Colon (tissue), 2 donors: Measurements from ENCODE around the gene TNIP1.

Source experiments
- FAIRE-seq: peaks from 2 replicates; lab custom pipeline; 2012; peaks lifted over from hg19 to GRCh38; lab: Jason Lieb, UNC
- donor health status: control.
- donor health status: control.

Gene TNIP1

DNA sequence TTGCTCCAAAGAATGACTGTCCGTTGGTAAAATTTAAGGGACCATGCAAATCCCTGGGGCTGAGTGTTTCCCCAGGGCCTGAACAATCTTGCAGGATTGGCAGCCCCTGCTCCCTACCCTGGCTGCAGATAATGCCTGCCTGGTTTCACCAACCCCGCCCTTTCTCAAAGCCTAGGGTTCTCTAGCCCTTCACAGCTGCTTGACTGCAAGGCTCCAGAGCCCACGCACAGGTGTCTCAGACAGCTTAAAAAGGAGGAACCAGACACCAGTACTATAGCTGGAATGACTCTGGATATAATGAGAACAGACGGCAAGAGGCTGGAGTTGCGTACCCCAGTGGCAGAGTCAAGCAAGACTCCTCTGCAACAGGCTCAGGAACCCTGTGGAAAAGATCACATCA is 25.2 kb upstream of the TNIP1 start:
- FAIRE-seq = no peak

DNA sequence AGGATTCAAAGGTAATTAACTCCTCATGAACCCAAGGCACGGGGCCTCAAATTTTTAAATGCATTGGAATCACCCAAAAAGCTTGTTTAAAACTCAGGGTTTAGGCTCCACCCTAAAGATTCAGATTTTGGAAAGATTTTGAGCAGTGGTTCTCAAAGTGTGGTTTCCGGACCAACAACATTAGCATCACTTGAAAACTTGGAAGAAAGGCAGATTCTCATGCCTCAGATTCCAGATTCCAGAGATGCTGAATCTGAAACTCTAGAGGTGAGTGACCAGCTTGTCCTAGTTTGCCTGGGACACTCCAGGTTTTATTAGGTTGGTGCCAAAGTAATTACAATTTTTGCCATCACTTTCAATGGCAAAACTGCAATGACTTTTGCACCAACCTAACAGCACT is 24.7 kb upstream of the TNIP1 start:
- FAIRE-seq = no peak

DNA sequence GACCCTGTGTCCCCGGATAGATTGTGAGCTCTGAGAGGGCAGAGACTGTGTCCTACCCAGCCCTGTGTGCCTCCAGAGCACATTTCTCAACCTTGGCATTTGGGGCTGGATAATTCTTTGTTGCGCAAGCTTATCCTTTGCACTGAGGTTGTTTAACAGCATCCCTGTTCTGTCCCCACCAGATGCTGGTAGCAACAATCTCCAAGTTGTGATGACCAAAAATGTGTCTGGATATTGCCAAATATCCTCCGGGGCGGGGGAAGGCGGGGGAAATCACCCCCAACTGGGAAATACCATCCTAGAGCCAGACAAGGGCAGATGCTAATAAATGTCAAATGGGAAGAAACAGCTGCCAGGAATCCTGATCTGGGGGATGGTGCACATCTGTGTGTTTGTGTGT is 24.0 kb upstream of the TNIP1 start:
- no peak for FAIRE-seq

DNA sequence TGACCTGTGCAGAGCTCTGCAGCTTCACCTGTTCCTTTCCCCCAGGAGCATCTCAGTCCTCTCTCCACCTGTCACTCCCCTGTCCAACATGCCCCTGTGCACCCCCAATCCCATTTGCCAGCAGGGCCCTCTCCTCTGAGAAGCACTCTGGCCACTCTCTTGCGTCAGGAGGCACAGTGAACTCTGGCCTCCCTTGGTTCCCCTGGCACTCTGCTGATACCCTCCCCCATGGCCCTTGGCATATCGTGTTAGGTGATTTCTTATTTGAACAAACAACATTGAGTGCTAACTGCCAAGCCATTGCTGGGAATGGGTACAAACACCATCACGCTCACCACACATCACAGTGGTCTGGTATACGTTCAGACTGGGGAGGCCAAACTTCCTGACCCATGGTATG is 20.9 kb upstream of the TNIP1 start:
- FAIRE-seq = no peak

DNA sequence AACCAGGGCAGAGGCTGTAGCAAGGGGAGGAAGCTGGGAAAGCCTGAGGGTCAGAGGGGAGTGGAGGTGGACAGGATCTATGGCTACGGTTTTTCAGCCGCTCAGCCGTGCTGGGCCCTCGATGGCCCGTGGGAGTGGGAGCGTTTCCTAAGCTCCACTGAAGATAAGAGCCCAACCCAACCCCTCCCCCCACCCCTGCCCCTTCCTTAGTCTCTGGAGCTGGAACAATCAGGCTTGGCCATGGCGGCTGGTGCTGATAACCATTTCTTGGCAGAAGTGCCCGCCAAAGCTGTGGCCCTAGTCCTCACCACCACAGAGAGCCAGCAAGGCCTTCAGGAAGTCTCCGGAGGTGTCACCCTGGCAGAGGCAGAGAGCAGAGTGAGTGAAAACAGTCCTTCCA is 20.3 kb upstream of the TNIP1 start:
- FAIRE-seq = no peak

DNA sequence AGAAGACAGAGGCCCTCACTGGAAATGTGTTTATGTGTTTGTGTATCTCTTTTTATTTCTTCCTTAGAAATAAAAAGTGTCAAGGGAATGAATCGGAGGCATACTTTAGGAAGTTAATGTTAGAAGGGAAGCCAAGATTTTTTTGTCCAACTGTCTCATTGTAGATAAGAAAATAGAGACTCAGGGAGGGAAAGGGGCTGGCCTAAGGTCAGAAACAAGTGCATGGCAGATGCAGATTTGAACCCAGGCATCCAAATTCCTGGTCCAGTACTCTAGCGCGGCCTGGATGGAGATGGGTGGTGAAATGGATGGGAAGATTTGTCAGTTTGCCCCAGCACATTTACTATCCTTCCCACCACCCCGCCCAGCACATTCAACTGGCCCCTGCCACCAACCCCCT is 19.8 kb upstream of the TNIP1 start:
- no peak for FAIRE-seq

DNA sequence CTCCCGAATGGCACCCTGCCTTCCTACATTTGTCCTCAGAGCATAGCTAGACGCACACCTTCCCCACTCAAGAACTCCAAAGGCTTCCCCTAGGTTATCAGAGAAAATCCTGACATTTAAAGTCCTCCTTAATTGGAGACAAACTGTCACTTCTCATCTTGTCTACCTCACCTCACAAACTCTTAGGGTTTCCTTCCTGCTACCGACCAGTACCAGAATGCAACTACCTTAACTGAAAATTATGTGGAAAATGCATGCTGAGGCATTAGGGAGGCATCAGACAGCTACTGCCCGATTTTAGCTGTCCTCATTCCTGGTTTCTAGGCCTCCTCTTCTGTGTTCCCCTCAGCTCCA is 17.9 kb upstream of the TNIP1 start:
- FAIRE-seq = no peak

DNA sequence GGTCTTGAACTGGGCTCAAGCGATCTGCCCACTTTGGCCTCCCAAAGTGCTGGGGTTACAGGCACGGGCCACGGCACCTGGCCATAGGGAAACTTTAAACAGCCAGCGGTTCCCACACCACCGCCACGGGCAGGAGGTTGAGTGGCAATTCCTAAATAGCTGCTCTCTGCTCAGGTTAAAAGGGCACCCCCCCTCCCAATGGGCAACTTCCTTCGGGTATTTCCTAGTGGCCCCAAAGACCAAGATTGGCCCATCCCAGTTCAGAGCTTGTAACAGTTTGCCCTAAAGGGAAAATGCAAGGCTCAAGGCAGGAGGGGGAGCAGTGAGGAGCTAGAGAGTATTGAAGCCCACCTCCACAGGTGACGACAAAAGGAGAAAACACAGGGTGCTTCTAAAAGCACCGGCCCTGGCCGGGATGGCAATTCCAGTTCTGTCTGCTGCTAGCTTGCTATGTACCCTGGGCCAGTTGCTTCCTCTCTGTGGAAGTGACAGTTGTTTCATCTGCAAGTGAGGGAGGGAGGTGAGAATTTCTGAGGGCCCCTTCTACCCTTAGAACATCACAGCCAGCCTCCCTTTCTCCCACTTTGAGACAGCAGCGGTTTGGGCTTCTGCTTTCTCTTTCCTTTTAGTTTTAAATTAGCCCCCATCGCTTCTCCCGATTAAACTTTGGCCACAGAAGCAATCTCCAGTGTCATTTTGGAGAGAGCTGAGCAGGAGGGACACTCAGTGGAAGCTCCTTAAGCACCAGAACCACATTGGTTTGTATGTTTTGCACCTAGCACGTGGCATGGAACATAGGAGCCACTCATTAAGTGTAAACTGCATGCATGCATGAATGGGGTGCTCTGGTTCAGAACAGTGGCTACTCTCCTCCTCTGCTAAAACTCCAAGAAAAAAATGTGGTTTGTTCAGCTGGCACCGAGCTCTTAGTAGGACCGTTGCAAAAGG is 17.3 kb upstream of the TNIP1 start:
- FAIRE-seq = no peak

DNA sequence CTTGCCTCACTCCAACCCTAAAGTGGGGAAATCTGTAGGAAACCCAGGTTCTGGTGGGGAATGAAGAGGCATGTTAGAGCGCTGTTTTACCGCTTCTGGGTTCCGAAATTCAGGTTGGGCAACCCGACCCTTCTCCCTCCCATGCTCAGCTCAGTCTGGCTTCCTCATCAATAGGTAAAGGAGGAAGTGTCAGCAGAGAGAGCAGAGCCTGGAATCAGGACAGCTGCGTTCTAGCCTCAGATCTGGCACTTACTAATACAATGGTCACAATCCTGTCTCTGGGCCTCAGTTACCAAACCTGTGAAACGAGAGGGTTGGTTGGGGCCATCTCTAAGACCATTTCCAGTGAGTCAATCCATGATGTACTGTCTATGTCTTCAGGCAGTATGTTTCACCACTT is 16.2 kb upstream of the TNIP1 start:
- FAIRE-seq = no peak

DNA sequence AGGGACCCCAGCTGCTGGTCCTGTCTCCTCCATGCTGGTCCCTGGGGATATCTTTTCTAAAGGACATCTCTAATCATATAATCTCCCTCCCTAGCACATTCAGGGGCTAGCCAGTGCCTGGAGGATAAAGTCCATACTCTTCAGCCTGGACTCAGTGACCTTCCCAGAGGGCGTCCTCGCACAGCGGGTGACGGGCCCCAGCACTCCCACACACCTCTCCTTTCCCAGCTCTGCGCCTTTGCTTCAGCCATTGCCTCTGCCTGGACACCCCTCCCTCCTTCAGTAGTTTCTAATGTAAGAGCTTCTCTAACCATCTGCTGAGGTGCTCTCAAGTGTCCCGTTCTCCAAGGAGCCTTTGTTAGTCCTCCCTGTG is 15.2 kb upstream of the TNIP1 start:
- FAIRE-seq = no peak

DNA sequence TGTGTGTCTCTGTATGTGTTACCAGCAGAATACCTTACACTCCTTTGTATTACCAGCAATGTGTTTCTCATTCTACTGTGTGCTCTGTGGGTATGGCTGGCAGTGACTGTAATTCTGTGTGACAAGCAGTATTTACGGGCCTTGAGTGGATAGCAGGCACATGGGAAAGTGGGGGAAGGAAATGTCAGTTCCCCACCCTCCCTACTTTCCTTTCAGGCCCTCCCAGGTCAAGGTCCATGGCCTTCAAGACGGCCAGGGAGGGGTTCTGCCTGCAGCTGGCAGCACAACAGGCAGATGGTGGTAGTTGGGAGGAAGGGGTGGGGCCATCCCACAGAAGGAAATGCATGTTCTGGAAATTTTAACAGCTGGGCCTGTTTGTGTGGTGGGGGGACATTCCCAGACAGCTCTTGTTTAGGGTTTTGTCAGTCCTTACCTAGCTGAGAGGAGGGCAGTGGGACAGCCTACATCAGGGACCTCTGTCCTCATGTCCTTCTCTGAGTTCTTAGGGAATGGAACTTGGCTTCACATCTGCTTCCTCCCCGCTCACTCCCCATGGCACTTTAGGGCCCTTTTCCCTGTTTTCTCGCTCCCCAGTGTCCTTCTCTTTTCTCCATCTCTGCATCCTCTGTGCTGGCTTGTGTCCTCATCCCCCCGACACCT is 14.6 kb upstream of the TNIP1 start:
- FAIRE-seq = no peak

DNA sequence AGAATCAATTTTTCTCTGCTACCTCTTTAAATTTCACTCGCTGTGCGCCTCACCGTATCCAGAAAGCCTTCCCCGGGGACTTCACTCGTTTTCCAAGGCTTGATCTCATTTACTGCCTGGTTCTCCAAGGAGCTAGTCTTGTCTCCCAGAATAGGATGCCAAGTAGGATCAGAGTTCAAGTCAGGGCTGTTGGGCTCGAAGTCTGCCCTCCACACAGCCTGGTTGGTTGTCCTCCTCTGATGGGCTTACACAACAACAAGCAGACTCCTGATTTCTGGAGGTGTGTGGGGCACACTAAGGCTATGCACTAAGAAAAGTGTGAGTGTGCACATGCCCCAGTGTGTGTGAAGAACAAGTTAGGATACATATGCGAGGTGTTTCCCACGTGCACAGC is 14.0 kb upstream of the TNIP1 start:
- no peak for FAIRE-seq

DNA sequence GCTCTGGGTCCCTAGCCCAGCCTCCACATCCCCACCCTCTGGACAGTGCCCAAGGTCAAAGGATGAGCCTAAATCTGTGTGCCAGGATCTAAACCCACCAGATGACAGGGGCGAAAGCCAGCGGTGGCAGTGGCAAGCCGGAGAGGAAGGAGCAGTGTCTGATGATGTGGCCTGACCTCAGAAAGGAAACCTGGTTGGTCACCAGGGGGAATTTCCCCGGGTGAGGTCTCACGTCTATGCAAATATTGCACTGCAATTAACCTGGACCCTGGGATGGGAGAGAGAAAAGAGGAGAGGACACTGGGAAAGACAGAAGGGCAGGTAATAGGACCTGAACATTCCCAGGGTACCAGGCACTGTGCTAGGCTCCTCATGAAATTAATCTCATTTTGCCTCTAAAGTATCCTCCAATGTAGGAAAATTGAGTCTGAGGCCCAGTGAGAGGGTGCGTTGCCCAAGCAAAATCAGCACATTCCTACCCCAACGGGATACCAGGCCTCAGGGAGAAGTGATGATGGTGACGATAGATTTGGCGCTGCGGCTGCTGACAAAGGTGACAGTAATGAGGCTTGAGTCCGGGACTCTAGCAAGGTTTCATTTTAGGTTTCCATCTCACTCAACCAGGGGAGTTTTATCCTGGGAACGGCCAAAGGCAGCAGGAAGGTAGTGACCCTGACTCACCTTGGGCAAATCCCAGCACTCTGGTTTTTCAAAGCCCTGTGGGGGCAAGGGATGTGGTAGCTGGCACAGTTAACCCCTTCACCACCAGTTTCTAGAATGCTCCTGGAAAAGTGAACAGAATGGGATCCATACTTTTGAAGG is 13.4 kb upstream of the TNIP1 start:
- no peak for FAIRE-seq

DNA sequence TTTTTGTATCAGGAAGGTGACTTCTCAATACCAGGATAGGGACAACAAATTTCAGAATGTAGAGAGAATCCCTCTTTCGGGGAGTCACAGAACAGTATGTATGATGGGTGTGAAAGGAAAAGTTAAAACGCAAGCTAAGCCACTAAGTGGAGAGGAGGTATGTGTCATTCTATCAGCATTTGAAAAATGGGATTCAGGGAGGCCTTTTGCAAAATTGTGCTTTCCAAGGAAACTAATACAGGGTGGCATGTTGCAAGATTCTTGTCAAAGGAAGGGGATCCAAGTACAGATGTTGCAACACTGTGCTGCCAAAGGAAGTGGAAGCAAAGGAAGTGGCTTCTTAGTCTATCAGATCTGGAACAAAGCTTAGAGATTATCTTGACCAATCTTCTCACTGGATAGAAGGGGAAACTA is 12.6 kb upstream of the TNIP1 start:
- FAIRE-seq = no peak

DNA sequence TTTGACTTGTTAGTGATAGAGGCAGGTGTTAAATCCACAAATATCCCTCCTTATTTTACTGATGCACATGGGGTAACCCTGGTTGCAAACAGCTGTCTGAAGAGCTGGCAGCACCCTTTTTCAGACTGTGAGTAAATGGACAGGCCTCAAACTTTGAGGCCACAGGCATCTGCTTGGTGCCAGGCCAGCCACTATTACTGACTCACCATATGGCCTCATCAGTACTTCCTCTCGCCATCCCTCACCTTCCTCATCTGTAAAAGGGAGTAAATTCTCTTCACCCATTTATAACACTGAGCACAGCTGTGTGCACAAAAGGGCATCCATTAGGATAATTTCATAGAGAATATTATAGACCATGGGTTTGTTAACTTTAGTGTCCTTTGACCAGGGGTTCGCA is 11.9 kb upstream of the TNIP1 start:
- FAIRE-seq = no peak

DNA sequence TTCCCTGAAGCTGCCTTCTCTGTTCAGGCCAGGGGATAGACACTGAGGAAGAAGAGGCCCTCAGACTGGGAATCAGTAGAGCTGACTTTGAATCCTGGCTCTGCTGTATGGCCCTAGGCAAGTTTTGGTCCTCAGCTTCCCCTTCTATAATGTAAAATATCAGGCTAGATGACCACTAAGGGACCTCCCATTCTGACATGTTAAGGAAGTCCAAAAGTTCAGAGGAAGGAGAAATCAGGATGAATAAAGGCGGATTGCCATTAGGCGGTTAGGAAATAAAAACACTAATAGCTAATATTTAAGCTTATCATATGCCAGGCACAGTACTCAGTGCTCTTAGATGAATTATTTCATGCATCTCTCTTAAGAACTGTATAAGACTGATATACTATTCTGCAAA is 8.9 kb upstream of the TNIP1 start:
- no peak for FAIRE-seq

DNA sequence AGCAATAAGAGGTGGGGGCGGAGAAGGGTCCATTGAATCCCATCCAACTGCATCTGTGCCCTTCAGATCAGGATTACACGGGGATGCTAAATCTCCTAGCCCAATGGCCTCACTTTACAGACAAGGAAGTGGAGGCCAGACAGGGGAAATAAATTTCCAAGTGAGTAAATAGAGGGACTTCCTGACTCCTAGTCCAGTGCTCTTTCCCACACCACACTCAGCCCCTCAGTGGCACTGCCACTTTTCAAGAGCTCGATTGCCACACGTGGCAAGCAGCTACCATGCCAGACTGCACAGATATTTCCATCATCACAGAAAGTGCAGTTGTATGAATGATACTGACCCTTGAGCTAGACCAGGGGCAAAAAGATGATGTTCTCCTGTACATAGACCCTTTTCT is 8.2 kb upstream of the TNIP1 start:
- no peak for FAIRE-seq

DNA sequence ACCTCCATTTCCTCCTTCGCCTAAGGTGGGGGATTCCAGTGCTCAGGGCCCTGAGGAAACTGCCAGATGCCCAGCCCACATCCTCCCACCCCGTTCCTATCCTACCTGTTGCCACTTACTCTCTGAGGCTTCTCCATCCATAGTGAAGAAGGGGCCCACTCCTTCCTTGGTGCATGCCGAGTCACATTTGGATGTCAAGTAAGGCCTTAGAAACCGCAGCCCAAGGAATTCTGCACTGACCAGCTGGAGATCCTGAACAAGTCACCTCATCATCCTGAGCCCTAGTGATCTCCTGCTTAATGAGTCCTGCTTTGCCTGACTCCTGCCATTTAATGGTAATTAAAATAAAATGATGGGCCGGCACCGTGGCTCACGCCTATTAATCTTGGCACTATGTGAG is 6.7 kb upstream of the TNIP1 start:
- no peak for FAIRE-seq

DNA sequence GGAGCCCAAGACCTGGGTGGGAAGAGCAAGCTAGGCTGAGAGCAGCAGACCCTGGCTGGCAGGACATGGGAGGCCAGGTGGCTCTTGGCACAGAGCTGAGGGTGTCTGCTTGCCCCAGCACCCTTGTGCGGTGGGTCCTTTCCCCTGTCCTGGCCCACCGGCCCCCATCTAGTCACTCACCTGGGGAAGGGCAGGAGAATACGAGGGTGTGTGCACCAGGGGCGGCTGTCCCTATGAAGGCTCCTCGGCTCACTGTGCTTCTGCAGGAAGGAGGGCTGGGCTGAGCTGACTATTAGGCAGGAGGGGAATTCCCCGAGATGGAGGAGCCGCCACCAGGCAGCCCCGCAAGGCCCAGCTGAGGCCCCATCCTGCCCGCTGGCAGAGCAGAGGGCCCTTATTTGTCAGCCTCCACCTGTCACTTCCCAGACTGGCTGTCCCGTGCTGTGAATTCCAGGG is 6.1 kb upstream of the TNIP1 start:
- FAIRE-seq = no peak

DNA sequence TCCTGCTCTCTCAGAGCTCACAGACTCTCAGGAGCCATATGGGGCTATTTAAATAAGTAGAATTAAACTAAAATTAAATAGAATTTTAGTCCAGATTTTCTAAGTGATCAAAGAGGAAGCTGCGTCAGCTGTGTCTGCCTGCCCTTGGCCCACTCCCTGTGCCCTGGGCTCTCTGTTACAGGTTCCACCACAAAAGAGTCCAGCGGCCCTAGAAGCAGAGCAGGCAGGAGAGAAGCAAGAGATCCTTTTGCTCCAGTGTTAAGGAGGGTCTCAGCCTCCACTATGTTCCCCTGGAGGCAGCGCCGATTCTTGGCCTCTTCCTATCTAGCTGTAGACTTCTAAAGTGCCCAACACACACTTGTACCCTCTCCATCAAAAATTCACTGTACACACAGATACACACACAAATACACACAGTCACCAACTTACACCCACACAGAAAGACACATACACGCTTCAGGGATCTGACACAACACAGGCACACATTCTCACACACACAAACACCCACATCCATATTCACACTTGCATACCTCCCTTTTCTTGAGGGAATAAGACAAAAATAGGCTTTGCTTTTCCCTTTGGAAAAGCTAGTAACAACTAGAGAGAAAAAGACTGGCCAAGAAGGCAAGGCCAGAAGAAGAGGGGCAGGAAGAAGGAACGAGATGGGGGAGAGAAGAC is 5.5 kb upstream of the TNIP1 start:
- FAIRE-seq = no peak

DNA sequence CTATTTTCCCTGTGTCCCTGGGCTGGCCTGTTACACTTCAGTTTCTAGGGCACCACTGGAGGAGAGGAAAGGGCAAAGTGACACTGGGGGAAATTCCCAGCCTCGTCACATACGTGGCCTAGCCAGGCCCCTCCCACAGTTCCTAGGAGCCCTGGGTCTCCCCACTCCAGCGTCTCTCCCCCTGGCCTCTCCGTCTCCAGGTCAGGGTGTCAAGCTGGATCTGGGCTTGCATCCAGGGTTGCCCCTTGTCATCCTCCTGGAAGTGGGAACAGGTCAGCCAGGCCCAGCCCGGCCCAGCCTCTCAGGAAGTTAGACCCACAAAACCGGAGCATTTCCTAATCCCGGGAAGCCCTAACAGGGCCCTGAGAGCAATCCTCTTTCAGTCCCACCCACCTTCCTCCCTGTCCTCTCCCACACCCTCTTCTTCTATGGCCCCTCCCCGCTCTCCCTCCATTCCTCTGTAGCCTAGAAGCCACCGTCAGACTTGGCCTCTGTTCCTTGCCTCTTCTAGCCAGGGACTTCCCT is 4.7 kb upstream of the TNIP1 start:
- no peak for FAIRE-seq

DNA sequence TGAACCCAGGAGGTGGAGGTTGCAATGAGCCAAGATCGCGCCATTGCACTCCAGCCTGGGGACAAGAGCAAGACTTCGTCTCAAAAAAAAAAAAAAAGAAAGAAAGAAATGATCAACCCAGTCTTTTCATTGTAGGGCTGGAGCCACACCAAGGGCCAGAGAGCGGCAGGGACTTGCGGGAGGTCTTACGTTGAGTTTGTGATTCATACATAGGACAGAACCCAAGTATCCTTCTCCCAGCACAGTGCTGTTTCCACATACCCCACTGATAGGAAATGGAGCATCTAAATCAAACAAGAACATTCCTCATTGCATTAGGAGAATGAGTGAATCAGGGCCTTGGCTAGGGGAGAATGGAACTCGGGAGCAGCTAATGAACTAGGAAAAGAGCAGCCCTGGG is 3.5 kb upstream of the TNIP1 start:
- FAIRE-seq = no peak
